HG02870 (cell line): ENCODE data around the gene NAT16.
A peak's percentile ranks its signal among the peaks of the same experiment; 100 is the strongest.
"Not testable (repeated sequence)": the region's sequence is repeated elsewhere in the genome, so short reads cannot be mapped to it uniquely, and the experiment has no call there.

Experiments
- ATAC-seq: cut with Tn5 transposase; IDR thresholded peaks from one replicate; pipeline ENCODE4 v1.9.1; 2021; ENCODE audit warnings: mild to moderate bottlenecking, moderate library complexity; ENCODE audit not compliant: unreplicated experiment

Gene NAT16

GRCh38 chr7:101161692-101162471 is 18.2 kb downstream of the NAT16 start:
- no peak for ATAC-seq

- no peak for ATAC-seq
Observed at GRCh38 chr7:101160910-101161309, 19.2 kb downstream of the NAT16 start.

GRCh38 chr7:101159696-101160674 is 20.1 kb downstream of the NAT16 start:
- ATAC-seq = no peak

- ATAC-seq = no peak
Observed at GRCh38 chr7:101156866-101157589, 23.1 kb downstream of the NAT16 start.

GRCh38 chr7:101156277-101156676 is 23.8 kb downstream of the NAT16 start:
- no peak for ATAC-seq

GRCh38 chr7:101155303-101155702 is 24.8 kb downstream of the NAT16 start:
- ATAC-seq = no peak

GRCh38 chr7:101154693-101155102 is 25.4 kb downstream of the NAT16 start:
- ATAC-seq = peak; percentile 27

- peak; percentile 72 for ATAC-seq
Observed at GRCh38 chr7:101153969-101154692, 26.0 kb downstream of the NAT16 start, which contains the start of gene AP1S1. AP1S1 (plus strand) TSS chr7:101154476; CDS start chr7:101154515, 39 bp downstream.

- no peak for ATAC-seq
Observed at GRCh38 chr7:101151908-101152651, 28.0 kb downstream of the NAT16 start.

- no peak for ATAC-seq
Observed at GRCh38 chr7:101140746-101141382, 39.2 kb downstream of the NAT16 start.

GRCh38 chr7:101140339-101140699 is 39.8 kb downstream of the NAT16 start:
- ATAC-seq = no peak

- ATAC-seq = no peak
Observed at GRCh38 chr7:101138213-101138870, 41.8 kb downstream of the NAT16 start.

GRCh38 chr7:101137651-101138212 is 42.4 kb downstream of the NAT16 start:
- no peak for ATAC-seq

- no peak for ATAC-seq
Observed at GRCh38 chr7:101134399-101134980, 45.6 kb downstream of the NAT16 start.

GRCh38 chr7:101133621-101134398 is 46.3 kb downstream of the NAT16 start:
- ATAC-seq = no peak

- ATAC-seq = not testable (repeated sequence)
Observed at GRCh38 chr7:101132626-101133600, 47.2 kb downstream of the NAT16 start.
